HG02973 (cell line): ENCODE measurements around the gene AP1M2.
"Not testable (repeated sequence)": the region's sequence is repeated elsewhere in the genome, so short reads cannot be mapped to it uniquely, and the experiment has no call there.

Experiments
- ATAC-seq: cut with Tn5 transposase; IDR thresholded peaks from one replicate; pipeline ENCODE4 v1.9.1; 2021; ENCODE audit warnings: moderate library complexity; ENCODE audit not compliant: unreplicated experiment

The AP1M2 gene

GRCh38 chr19:10565567-10566407, 21.3 kb downstream of the AP1M2 start, which contains the start of gene KRI1:
Gene KRI1, minus strand, starts transcription at chr19:10566010. Its CDS starts 11 bp downstream, at chr19:10565999.
- ATAC-seq, result peak; percentile 36

- ATAC-seq, result no peak
Measured at GRCh38 chr19:10565028-10565566, 22.0 kb downstream of the AP1M2 start.

GRCh38 chr19:10562609-10563008, 24.5 kb downstream of the AP1M2 start:
- ATAC-seq, result no peak

- no peak for ATAC-seq
Measured at GRCh38 chr19:10560154-10560553, 27.0 kb downstream of the AP1M2 start.

GRCh38 chr19:10557603-10558197, 29.4 kb downstream of the AP1M2 start:
- no peak for ATAC-seq

- no peak for ATAC-seq
Measured at GRCh38 chr19:10555610-10555973, 31.5 kb downstream of the AP1M2 start.

- no peak for ATAC-seq
Measured at GRCh38 chr19:10554760-10555609, 32.1 kb downstream of the AP1M2 start.

GRCh38 chr19:10553943-10554381, 33.1 kb downstream of the AP1M2 start:
- peak; percentile 54 for ATAC-seq

GRCh38 chr19:10553087-10553667, 33.9 kb downstream of the AP1M2 start:
- no peak for ATAC-seq

GRCh38 chr19:10552510-10553053, 34.5 kb downstream of the AP1M2 start:
- ATAC-seq, result no peak

- no peak for ATAC-seq
Measured at GRCh38 chr19:10551698-10552301, 35.3 kb downstream of the AP1M2 start.

- not testable (repeated sequence) for ATAC-seq
Measured at GRCh38 chr19:10551006-10551405, 36.1 kb downstream of the AP1M2 start.

- ATAC-seq, result no peak
Measured at GRCh38 chr19:10550336-10550735, 36.8 kb downstream of the AP1M2 start.

- ATAC-seq, result no peak
Measured at GRCh38 chr19:10549733-10550132, 37.4 kb downstream of the AP1M2 start.

GRCh38 chr19:10548746-10549276, 38.3 kb downstream of the AP1M2 start:
- ATAC-seq, result no peak

- no peak for ATAC-seq
Measured at GRCh38 chr19:10546817-10547216, 40.3 kb downstream of the AP1M2 start.

- ATAC-seq, result no peak
Measured at GRCh38 chr19:10544753-10545251, 42.3 kb downstream of the AP1M2 start.

GRCh38 chr19:10544242-10544752, 42.8 kb downstream of the AP1M2 start:
- no peak for ATAC-seq
